Upper lobe of right lung (tissue), 1 donor: ENCODE measurements around the gene MBTPS1. TPM values are rescaled to one million over a fixed set of nuclear protein-coding genes. Genes with fewer than 3 reads are reported as not detected.
A peak's percentile ranks its signal among the peaks of the same experiment; 100 is the strongest.

Experiments used
- ATAC-seq: fragments of 200-7000 bp; cut with Tn5 transposase; one replicate; pipeline ENCODE4 v1.9.1; 2020; ENCODE audit warnings: mild to moderate bottlenecking, moderate library complexity
- DNase-seq: peaks from one replicate; pipeline ENCODE4 v3.0.0-alpha.2; 2020
- H3K27ac ChIP-seq: fragments of 200-600 bp; one replicate; pipeline ENCODE4 v1.8.0; 2022
- H3K27me3 ChIP-seq: fragments of 200-600 bp; one replicate; pipeline ENCODE4 v1.8.0; 2022; ENCODE audit warnings: mild to moderate bottlenecking
- H3K36me3 ChIP-seq: fragments of 200-600 bp; one replicate; pipeline ENCODE4 v1.8.0; 2022
- H3K4me1 ChIP-seq: fragments of 200-600 bp; one replicate; pipeline ENCODE4 v1.8.0; 2022
- H3K4me3 ChIP-seq: fragments of 200-600 bp; one replicate; pipeline ENCODE4 v1.8.0; 2022; ENCODE audit warnings: mild to moderate bottlenecking
- H3K9me3 ChIP-seq: fragments of 200-600 bp; one replicate; pipeline ENCODE4 v1.8.0; 2022
- intact Hi-C: fragments of 100-400 bp; cut with DNase I; formaldehyde crosslinking; loops from one replicate; pipeline ENCODE4 v1.11.0; 2022
- total RNA-seq: library from RNA; stranded (reverse); fragmentation: NEBNext Ultra II Directional; extraction: Animal tissue kit (Norgen Biotek cat#: 25700); gene quantifications from one replicate; pipeline ENCODE4 v1.2.1, GENCODE V29; 2021
- TF ChIP-seq, protein P1 (sequence below): fragments of 200-600 bp; IDR thresholded peaks from one replicate; pipeline ENCODE4 v1.8.0; 2022; ENCODE audit warnings: antibody characterized with exemption
- donor health status: DM: no; HTN: yes; CAD: no; lungs with severe emphysema.

Gene MBTPS1
- total RNA-seq, 1 donor from 2014 or later: 97.5 TPM

DNA sequence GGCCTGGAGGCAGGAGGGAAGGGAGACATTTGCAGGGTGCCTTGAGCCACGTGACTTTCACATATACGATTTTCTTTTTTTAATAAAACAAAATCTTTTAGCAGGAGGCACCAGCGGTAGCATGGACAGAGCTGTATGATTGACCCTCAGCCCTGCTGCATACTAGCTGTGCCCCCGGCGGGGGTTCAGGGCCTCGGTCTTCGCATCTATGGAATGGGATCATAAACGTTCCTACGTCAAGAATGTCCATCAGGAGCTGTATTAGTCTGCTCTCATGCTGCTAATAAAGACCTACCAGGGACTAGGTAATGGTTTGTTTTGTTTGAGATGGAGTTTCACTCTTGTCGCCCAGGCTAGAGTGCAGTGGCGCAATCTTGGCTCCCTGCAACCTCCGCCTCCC, 101.3 kb downstream of the MBTPS1 start:
- TF ChIP-seq, protein P1, sequence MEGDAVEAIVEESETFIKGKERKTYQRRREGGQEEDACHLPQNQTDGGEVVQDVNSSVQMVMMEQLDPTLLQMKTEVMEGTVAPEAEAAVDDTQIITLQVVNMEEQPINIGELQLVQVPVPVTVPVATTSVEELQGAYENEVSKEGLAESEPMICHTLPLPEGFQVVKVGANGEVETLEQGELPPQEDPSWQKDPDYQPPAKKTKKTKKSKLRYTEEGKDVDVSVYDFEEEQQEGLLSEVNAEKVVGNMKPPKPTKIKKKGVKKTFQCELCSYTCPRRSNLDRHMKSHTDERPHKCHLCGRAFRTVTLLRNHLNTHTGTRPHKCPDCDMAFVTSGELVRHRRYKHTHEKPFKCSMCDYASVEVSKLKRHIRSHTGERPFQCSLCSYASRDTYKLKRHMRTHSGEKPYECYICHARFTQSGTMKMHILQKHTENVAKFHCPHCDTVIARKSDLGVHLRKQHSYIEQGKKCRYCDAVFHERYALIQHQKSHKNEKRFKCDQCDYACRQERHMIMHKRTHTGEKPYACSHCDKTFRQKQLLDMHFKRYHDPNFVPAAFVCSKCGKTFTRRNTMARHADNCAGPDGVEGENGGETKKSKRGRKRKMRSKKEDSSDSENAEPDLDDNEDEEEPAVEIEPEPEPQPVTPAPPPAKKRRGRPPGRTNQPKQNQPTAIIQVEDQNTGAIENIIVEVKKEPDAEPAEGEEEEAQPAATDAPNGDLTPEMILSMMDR: no peak
- Histone ChIP-seq H3K9me3 (no peaks in the 10 kb centered on the region), H3K4me1 (no peaks in the 10 kb centered on the region), H3K4me3 (no peak overlapping the region), H3K36me3 (no peaks in the 10 kb centered on the region), H3K27me3 (no peaks in the 10 kb centered on the region), H3K27ac (no peak overlapping the region)
- no peak for ATAC-seq
- no peak for DNase-seq
- intact Hi-C loops: no loop called here

DNA sequence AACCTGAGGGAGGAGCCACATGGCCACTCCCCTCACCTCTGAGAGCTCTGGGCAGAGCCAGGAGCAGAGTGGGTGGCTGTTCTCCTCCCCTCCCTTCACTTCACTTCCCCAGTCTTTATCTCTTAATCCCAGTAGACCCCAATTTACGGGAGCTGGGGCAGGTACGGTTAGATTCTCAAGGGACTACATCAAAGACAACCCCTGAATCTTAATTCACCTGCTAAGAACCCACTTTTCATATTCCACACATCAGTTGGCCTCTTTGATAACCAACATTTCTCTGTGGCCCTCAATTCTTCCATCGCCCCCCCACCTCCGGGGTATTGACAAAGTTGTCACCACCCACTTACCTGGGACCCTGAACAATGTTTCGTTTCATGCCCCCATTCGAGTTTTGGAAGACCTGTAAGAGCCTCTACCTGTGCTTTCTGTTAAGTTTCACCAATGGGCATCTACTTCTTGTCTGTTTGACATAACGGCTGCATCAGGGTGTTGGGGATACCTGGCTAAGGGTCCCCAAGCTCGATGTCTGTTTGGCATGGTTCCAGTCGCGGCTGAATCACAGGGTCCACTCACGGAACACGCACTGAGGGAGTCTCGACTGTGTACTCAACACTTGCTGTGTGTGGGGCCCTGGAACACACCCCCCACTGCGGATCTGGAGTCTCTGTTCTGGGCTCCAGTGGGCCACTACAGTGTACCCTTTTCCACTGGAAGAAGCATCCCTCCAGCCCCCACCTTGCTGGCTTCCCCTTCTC, 102.0 kb downstream of the MBTPS1 start:
- TF ChIP-seq, protein P1: no peak
- Histone ChIP-seq H3K27ac (no peak overlapping the region), H3K9me3 (no peaks in the 10 kb centered on the region), H3K4me1 (no peaks in the 10 kb centered on the region), H3K36me3 (no peaks in the 10 kb centered on the region), H3K4me3 (no peak overlapping the region), H3K27me3 (no peaks in the 10 kb centered on the region)
- intact Hi-C loops: no loop called here
- DNase-seq (no peak), ATAC-seq (no peak)

DNA sequence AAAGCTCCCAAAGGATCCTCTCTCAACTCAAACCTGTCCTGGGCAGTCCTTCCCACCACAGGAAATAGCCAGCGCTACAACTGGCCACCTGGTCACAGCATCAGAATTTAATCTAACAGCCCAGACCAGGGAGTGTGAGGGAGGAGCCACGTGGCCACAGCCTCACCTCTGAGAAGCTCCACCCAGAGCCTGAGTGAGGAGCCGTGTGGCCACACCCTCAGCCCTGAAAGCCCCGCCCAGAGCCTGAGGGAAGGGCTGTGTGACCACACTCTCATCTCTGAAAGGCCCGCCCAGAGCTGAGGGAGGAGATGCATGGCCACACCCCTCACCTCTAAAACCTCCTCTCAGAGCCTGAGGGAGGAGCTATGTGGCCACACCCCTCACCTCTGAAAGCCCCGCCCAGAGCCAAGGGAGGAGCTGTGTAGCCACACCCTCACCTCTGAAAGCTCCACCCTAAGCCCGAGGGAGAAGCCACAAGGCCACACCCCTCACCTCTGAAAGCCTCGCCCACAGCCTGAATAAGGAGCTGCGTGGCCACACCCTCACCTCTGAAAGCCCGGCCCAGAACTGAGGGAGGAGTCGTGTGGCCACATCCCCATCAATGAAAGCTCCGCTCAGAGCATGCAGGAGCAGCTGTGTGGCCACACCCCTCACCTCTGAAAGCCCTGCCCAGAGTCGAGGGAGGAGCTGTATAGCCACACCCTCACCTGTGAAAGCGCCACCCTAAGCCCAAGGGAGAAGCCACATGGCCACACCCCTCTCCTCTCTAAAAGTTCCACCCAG, 102.8 kb downstream of the MBTPS1 start:
- intact Hi-C loops: no loop called here
- Histone ChIP-seq H3K27ac (no peak overlapping the region), H3K4me3 (no peak overlapping the region), H3K27me3 (no peaks in the 10 kb centered on the region), H3K4me1 (no peaks in the 10 kb centered on the region), H3K9me3 (no peaks in the 10 kb centered on the region), H3K36me3 (no peaks in the 10 kb centered on the region)
- TF ChIP-seq, protein P1: no peak
- DNase-seq (peak; percentile 89), ATAC-seq (peak; percentile 92)

DNA sequence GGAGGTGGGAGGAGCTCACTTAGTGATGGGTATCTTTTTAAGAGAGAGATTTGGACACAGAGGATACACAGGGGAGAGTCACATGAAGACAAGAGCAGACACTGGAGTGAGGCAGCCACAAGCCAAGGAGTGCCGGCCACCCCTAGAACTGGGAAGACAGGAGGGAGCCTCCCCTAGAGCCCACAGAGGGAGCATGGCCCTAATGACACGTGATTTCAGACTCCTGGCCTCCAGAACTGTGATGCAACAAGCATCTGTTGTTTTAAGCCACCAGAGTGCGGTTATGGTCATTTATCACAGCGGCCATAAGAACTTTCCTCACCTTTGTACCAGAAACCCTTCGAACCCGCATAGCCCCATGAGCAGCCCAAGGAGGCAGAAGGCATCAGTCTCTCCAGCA, 107.5 kb downstream of the MBTPS1 start:
- TF ChIP-seq, protein P1: no peak
- Histone ChIP-seq H3K9me3 (no peaks in the 10 kb centered on the region), H3K4me3 (no peak overlapping the region), H3K27ac (no peak overlapping the region), H3K27me3 (peaks cover 4% of the 10 kb centered on the region), H3K36me3 (no peaks in the 10 kb centered on the region), H3K4me1 (no peaks in the 10 kb centered on the region)
- ATAC-seq: no peak
- no peak for DNase-seq
- intact Hi-C loops: no loop called here

DNA sequence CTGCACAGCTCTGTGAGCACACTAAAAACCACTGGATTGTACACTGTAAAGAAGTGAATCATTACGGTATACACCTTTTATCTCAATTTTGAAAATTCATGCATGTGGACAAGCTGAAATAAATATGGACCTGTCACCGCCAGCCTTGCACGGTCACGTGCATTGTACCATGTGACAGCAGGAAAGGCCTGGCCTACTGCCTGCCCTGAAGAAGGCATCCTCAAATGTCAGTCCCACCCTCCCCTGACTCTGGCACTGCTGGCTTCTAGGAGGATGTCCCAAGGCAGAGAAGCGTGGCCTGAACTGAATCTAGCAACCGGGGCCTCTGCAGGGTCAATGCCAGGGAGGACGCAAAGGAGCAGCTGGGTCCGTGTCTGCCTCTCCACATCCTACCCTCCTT, 108.8 kb downstream of the MBTPS1 start:
- intact Hi-C loops: no loop called here
- H3K27me3 ChIP-seq: peaks cover 5% of the 10 kb centered on the region
- TF ChIP-seq, protein P1: no peak
- H3K27ac ChIP-seq: no peak overlapping the region
- DNase-seq: no peak
- no peaks in the 10 kb centered on the region for H3K9me3 ChIP-seq
- no peak overlapping the region for H3K4me3 ChIP-seq
- no peaks in the 10 kb centered on the region for H3K4me1 ChIP-seq
- H3K36me3 ChIP-seq: no peaks in the 10 kb centered on the region
- no peak for ATAC-seq
